Keratinocyte (primary cell): ENCODE data around the gene PRKCZ.

Experiments used
- EZH2 ChIP-seq: IDR thresholded peaks from one replicate; pipeline ENCODE4 v1.6.1; 2012; ENCODE audit warnings: inconsistent platforms, mild to moderate bottlenecking, low read length, moderate library complexity
- TF ChIP-seq, protein P1 (sequence below), 3 experiments: IDR thresholded peaks in 1 of 3; conservative IDR thresholded peaks in 1 of 3; optimal IDR thresholded peaks in 1 of 3; 2 replicates in 2 of 3; 3 replicates in 1 of 3; pipeline versions ENCODE3 to v1.5.1; 2011; ENCODE audit warnings: low read length in 3 of 3, mild to moderate bottlenecking in 3 of 3, moderate library complexity in 2 of 3, control low read depth in 1 of 3, inconsistent platforms in 1 of 3; ENCODE audit not compliant: insufficient read depth in 2 of 3; ENCODE audit errors: extremely low read depth in 1 of 3

DNA sequence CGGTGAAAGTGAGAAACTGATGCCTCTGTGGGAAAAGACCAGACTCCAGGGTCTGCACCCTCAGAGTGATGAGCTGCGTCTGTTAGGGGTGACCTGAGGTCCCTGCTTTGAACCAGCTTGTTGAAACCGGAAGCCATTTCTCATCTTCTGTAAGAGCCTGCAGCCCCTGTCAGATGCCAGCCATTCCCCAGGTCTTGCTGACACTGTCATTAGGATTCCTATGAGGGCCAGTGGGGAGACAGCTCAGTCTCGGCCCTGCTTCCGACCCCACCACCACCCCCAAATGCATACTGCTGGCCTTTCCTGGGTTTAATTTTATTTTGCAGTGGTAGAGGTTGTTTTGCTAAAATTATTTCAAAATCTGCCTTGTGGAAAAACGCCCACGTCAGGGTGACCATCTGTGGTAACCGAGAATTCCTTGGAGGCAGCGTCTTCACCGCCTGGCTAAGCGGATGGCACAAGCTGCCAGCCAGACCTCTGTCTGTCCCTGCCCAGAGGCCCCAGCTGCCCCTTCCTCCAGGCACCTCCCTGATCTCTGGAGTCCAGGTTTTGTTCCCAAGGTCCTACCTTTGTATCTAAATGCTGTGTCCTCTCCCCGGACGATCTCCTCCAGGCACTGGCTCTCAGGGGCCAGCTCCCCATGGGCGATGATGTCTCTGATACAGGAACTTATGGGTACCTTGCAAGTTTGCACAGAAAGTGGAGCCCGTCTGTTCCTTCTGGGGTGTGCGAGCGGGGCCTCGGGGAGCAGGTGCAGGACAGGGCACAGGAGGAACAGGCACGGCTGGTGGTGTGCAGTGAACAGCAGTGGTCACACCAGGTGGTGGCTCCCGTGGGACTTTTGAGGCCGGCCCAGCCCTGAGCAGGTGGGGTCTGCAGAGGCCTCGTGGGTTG is 49.9 kb downstream of the PRKCZ start:
- TF ChIP-seq, protein P1, sequence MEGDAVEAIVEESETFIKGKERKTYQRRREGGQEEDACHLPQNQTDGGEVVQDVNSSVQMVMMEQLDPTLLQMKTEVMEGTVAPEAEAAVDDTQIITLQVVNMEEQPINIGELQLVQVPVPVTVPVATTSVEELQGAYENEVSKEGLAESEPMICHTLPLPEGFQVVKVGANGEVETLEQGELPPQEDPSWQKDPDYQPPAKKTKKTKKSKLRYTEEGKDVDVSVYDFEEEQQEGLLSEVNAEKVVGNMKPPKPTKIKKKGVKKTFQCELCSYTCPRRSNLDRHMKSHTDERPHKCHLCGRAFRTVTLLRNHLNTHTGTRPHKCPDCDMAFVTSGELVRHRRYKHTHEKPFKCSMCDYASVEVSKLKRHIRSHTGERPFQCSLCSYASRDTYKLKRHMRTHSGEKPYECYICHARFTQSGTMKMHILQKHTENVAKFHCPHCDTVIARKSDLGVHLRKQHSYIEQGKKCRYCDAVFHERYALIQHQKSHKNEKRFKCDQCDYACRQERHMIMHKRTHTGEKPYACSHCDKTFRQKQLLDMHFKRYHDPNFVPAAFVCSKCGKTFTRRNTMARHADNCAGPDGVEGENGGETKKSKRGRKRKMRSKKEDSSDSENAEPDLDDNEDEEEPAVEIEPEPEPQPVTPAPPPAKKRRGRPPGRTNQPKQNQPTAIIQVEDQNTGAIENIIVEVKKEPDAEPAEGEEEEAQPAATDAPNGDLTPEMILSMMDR (optimal IDR thresholded peaks at IDR 0.05 in 1 of 3, IDR thresholded peaks at IDR 0.05 in 1 of 3, conservative IDR thresholded peaks at IDR 0.05 in 1 of 3; ENCODE audit: extremely low read depth in 1 of 3, insufficient read depth in 2 of 3, low read length in 3 of 3), result no peak
- no peak for TF ChIP-seq EZH2
